ENCODE data around the gene SLC4A4.

- TF ChIP-seq CTCF (IDR thresholded peaks at IDR 0.05 in 4 of 5, conservative IDR thresholded peaks at IDR 0.05 in 1 of 5) (no peak), POLR2A (IDR thresholded peaks at IDR 0.05) (no peak)
These were observed 159.8 kb downstream of the SLC4A4 start for GRCh38 chr4:71498625-71499024.

Measured in gastrocnemius medialis (tissue), 4 donors.